Bronchial epithelial cell (primary cell): ENCODE data around the gene MAP2K7. TPM values are rescaled to one million over a fixed set of nuclear protein-coding genes. Genes with fewer than 3 reads are reported as not detected.

Experiments
- DNase-seq: peaks from one replicate; pipeline ENCODE4 v3.0.0-alpha.2; 2010; ENCODE audit warnings: low read depth
- FAIRE-seq: peaks from 2 replicates; lab custom pipeline; 2011; peaks lifted over from hg19 to GRCh38; lab: Jason Lieb, UNC
- H3K27me3 ChIP-seq: 2 replicates; pipeline ENCODE4 v1.5.1; 2011; ENCODE audit warnings: low read length; ENCODE audit not compliant: control insufficient read depth, insufficient read depth
- H3K36me3 ChIP-seq: 2 replicates; pipeline ENCODE4 v1.5.1; 2011; ENCODE audit warnings: low read length; ENCODE audit not compliant: control insufficient read depth, insufficient read depth
- H3K4me3 ChIP-seq: 2 replicates; pipeline ENCODE4 v1.5.1; 2011; ENCODE audit warnings: mild to moderate bottlenecking, low read depth, low read length, control low read depth
- CTCF ChIP-seq: IDR thresholded peaks from 2 replicates; pipeline ENCODE4 v1.5.1; 2011; ENCODE audit warnings: mild to moderate bottlenecking, moderate library complexity, low read length, control low read depth, inconsistent platforms; ENCODE audit not compliant: insufficient read depth, severe bottlenecking
- total RNA-seq: library from RNA; depleted of rRNA; stranded (reverse); fragments of >200 nt; gene quantifications from 2 replicates; pipeline ENCODE4 v1.2.1, GENCODE V29; 2014

MAP2K7 gene
- total RNA-seq, 1 donor from 2014 or later, result 10.0 TPM

GRCh38 chr19:7907122-7907521 is 3.4 kb downstream of the MAP2K7 start:
- no peak for DNase-seq
- TF ChIP-seq CTCF, result no peak
- H3K4me3 ChIP-seq, result no peak overlapping the region
- H3K36me3 ChIP-seq, result peaks cover 15% of the 10 kb centered on the region
- no peaks in the 10 kb centered on the region for H3K27me3 ChIP-seq
- peak; percentile 66 for FAIRE-seq

- DNase-seq (no peak), FAIRE-seq (no peak)
- no peaks in the 10 kb centered on the region for H3K27me3 ChIP-seq
- peaks cover 15% of the 10 kb centered on the region for H3K36me3 ChIP-seq
- TF ChIP-seq CTCF, result no peak
- H3K4me3 ChIP-seq, result no peak overlapping the region
Observed at GRCh38 chr19:7907544-7907943, 3.9 kb downstream of the MAP2K7 start.

- H3K36me3 ChIP-seq, result peaks cover 15% of the 10 kb centered on the region
- no peak for TF ChIP-seq CTCF
- H3K4me3 ChIP-seq, result no peak overlapping the region
- no peaks in the 10 kb centered on the region for H3K27me3 ChIP-seq
- no peak for DNase-seq
- FAIRE-seq, result no peak
Observed at GRCh38 chr19:7908078-7908699, 4.5 kb downstream of the MAP2K7 start.

- TF ChIP-seq CTCF, result peak; percentile 7
- DNase-seq (no peak), FAIRE-seq (no peak)
- Histone ChIP-seq H3K4me3 (no peak overlapping the region), H3K36me3 (peaks cover 15% of the 10 kb centered on the region), H3K27me3 (no peaks in the 10 kb centered on the region)
Observed at GRCh38 chr19:7908742-7909461, 5.2 kb downstream of the MAP2K7 start.

- TF ChIP-seq CTCF, result no peak
- H3K36me3 ChIP-seq, result peaks cover 15% of the 10 kb centered on the region
- DNase-seq, result no peak
- no peaks in the 10 kb centered on the region for H3K27me3 ChIP-seq
- FAIRE-seq, result no peak
- no peak overlapping the region for H3K4me3 ChIP-seq
Observed at GRCh38 chr19:7909471-7910067, 5.9 kb downstream of the MAP2K7 start.
